ENCODE measurements around the gene CYSLTR2.

CYSLTR2 gene

DNA sequence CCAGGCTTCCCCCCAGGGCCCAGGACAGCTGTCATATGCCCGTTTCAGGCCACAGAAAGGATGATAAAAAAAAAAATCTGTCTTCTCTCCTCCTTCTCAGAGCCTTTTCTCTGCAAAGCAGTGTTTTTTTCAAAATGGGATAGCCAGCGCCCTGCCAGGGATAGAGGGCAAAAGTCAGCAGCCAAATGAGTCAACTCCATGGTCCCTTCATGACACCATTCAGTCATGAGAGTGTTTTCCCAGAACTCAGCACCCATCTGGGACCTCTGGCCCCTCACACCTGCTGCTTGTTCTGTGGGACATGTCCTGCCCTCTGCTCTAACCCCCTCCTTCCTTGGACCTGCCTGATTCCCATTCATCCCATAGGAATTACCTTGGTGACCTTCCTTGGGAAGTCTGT is 95.0 kb downstream of the CYSLTR2 start:
- DNase-seq: no peak

DNA sequence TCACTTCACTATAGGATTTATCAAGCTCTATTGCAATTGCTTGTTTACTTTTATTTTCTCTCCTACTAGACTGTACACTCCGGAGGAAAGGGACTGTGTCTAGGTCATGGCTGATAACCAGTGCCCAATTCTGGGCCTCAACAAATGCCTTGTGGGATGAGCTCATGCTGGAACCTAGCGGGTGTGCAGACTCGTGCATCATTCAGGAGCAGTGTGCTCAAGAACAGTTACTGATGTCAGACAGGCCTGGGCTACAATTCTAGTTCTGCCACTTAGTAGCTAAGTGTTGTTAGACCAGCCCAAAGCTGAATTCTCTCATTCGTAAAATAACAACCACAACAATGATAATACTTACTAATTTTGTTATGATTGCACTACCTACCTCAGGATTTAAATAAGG is 95.4 kb downstream of the CYSLTR2 start:
- no peak for DNase-seq

- DNase-seq: peak; percentile 57
Measured at GRCh38 chr13:48749699-48750473, 96.2 kb downstream of the CYSLTR2 start.

DNA sequence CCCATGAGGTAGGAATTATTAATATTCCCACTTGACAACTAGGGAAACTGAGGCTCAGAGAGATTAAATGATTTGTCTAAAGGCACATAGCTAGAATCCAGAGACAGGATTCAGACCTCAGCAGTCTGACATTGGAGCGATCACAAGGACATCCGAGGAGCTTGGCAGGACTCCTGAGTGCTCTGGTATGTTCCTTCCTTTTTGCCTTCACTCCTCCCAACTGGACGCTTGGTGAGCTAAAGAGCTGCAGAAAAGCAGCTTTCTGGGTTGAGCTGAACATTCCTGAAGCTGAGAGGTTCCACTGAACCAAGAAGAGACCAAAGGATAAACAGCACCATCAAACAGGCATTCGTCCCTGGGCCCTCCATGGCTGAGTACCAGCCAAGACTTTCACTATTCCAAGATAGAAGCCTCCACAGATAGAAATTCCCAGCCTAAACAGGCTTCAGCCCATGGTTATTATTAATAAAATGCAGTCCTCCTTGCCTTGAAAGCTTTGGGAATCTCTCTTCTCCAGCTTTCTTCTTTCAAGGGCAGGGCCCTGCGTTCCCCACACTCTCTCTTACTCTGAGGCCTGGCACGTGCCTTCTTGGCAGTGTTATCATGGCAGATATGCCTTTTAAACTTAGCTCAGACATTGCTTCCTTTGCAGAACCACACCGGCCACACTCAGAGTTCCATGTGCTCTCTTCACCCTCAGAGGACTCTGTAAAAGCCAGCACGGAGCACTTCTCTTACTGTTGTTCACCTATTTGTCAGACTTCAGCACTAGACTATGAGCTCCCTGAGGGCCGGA is 97.1 kb downstream of the CYSLTR2 start:
- no peak for DNase-seq

GRCh38 chr13:48760626-48761025 is 106.9 kb downstream of the CYSLTR2 start:
- DNase-seq: no peak
